ENCODE results near the gene SMAD9.

- no peak for TF ChIP-seq CTCF (conservative IDR thresholded peaks at IDR 0.05; ENCODE audit: low read length)
- TF ChIP-seq EZH2phosphoT487 (IDR thresholded peaks at IDR 0.05; ENCODE audit: borderline replicate concordance): no peak
These were observed 39.5 kb upstream of the SMAD9 start for GRCh38 chr13:36959456-36960116.
